22Rv1 (cell line): ENCODE results near the gene TMEM178B.

Experiments
- H3K27ac ChIP-seq: fragments of 450-650 bp; 2 replicates; pipeline ENCODE4 v1.5.1; 2017
- CTCF ChIP-seq: fragments of 450-650 bp; IDR thresholded peaks from 2 replicates; pipeline ENCODE4 v1.5.1; 2017; ENCODE audit warnings: mild to moderate bottlenecking
- ZFX ChIP-seq: fragments of 450-650 bp; IDR thresholded peaks from 2 replicates; pipeline ENCODE4 v1.6.1; 2017; ENCODE audit warnings: antibody characterized with exemption, borderline replicate concordance

TMEM178B gene

GRCh38 chr7:141415999-141416398 lies 342.1 kb downstream of the TMEM178B start:
- TF ChIP-seq CTCF (no peak), ZFX (no peak)
- H3K27ac ChIP-seq: no peak overlapping the region

GRCh38 chr7:141416650-141417270 lies 342.9 kb downstream of the TMEM178B start:
- H3K27ac ChIP-seq: no peak overlapping the region
- TF ChIP-seq CTCF (no peak), ZFX (no peak)

- TF ChIP-seq ZFX (no peak), CTCF (no peak)
- no peak overlapping the region for H3K27ac ChIP-seq
Observed at GRCh38 chr7:141417506-141417905, 343.6 kb downstream of the TMEM178B start.

GRCh38 chr7:141418066-141418465 lies 344.2 kb downstream of the TMEM178B start:
- TF ChIP-seq CTCF: no peak
- no peak for TF ChIP-seq ZFX
- no peak overlapping the region for H3K27ac ChIP-seq

- no peak overlapping the region for H3K27ac ChIP-seq
- no peak for TF ChIP-seq CTCF
- TF ChIP-seq ZFX: no peak
Observed at GRCh38 chr7:141421306-141421705, 347.4 kb downstream of the TMEM178B start.

DNA sequence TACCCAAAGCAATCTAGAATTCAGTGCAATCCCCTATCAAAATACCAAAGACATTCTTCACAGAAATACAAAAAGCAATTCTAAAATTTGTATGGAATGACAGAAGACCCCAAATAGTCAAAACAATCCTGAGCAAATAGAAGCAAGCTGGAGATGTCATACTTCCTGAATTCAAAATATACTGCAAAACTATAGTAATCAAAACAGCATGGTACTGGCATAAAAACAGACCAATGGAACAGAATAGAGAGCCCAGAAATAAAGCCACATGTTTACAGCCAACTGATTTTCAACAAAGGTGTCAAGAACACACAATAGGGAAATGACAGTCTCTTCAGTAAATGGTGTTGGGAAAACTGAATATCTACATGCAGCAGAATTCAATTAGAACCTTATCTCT lies 353.3 kb downstream of the TMEM178B start:
- H3K27ac ChIP-seq: no peak overlapping the region
- no peak for TF ChIP-seq CTCF
- TF ChIP-seq ZFX: no peak

DNA sequence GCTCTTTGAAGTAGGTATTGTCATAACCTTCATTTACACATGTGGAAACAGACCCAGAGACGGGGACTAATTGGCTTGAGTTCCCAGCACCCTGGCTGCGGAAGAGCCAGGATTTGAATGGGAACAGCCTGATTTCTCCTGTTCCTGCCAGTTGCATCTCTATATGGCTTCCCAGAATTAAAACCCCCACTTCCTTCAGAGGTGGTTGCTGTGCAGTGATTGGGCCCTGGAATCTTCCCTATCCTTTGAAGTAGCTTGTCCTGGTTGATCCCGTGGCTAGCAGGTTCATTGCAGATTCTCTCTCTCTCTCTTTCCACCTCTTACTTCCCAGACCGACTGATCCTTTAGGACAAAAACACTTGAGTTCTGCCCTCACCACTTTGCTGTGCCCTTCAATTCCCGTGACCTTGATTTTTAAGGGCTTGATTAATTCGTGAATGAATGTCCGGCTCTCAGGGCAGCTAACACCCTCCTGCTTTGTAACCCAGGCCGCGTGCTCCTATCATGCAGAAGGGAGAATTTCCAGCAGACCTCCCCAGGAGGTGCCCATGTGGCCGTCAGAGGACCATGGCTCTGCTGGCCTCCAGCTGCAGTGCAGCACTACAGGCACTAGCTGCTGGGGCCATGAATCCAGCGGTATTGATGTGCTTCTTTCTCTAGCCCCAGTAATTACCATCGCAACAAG lies 356.7 kb downstream of the TMEM178B start:
- H3K27ac ChIP-seq: no peak overlapping the region
- TF ChIP-seq ZFX: no peak
- TF ChIP-seq CTCF: no peak
